ENCODE results near the gene ZIM2. TPM values are rescaled to one million over a fixed set of nuclear protein-coding genes. Genes with fewer than 3 reads are reported as not detected.

ZIM2 gene
- total RNA-seq, 1 experiment from 2014 or later: not detected

DNA sequence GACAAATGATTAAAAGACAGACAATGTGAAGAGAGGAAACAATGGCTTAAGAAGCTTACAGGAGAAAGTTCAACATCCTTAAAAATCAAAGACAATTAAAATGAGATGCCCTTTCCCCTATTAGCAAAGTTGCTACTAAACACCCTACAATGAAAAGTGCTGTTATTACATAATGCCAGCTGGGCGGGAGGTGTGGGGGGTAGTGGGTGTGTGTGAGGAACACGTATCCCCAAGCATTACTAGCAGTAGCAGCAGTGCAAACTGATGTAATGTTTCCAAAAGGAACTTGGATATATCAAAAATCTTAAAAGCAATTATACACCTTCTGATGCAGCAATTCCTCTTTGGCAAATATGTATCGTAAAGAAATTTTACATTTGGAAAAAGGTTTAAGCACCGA lies 70.9 kb downstream of the ZIM2 start:
- H3K9me3 ChIP-seq (ENCODE audit: control insufficient read depth in 1 of 2, insufficient read depth in 1 of 2, low read depth in 1 of 2, low read length in 2 of 2): peaks cover 8 to 20% of the 10 kb centered on the region in 2 experiments; a peak in 2 of 4 replicates

DNA sequence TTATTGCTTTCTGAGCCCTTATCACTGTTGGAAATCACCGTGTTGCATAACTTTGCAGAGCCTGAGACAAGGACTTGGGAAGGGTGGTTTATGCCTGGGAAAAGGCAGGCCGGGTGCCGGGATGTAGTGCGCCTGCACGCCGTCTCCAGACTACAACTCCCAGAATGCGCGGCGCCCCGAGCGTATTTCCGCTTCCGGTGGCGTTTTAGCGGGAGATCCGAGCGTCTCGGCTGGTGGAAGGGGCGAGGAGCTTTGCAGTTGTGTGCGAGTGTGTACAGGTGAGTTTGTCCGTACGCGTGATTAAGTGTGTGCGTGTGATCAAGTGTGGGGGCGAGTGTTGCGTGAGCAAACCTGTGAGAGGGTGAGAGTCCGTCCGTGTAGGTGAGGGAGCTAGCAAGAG lies 75.4 kb downstream of the ZIM2 start:
- H4K20me1 ChIP-seq (ENCODE audit: insufficient read depth): no peaks in the 10 kb centered on the region
- RAD21 ChIA-PET (ENCODE audit: low non-redundant PET in 1 of 2, low total read pairs in 2 of 2, uncharacterized antibody in 2 of 2, unreplicated experiment in 2 of 2): no interaction called here
- no peak overlapping the region for H3K4me2 ChIP-seq (ENCODE audit: low read length)
- POLR2A ChIA-PET: no interaction called here
- H3K9me3 ChIP-seq (ENCODE audit: control insufficient read depth in 1 of 2, insufficient read depth in 1 of 2, low read depth in 1 of 2, low read length in 2 of 2): peaks cover 7 to 33% of the 10 kb centered on the region in 2 experiments; a peak in 2 of 4 replicates
- no peaks in the 10 kb centered on the region for H3K36me3 ChIP-seq (ENCODE audit: control insufficient read depth in 1 of 2, insufficient read depth in 2 of 2, low read length in 2 of 2)
- CTCF ChIA-PET: no interaction called here
- no peaks in the 10 kb centered on the region for H3K9me2 ChIP-seq (ENCODE audit: insufficient read depth)
- H3K27ac ChIP-seq (ENCODE audit: low read depth, low read length): no peak overlapping the region
- no peaks in the 10 kb centered on the region for H3K4me1 ChIP-seq (ENCODE audit: control insufficient read depth in 1 of 2, insufficient read depth in 2 of 2, low read length in 2 of 2)
- no peaks in the 10 kb centered on the region for H3K79me2 ChIP-seq (ENCODE audit: insufficient read depth, low read length)
- DNase-seq (ENCODE audit: low read depth, low spot score): no peak
- H3K27me3 ChIP-seq (ENCODE audit: insufficient read depth, low read length): no peaks in the 10 kb centered on the region
- no peak overlapping the region for H2AFZ ChIP-seq (ENCODE audit: low read depth, low read length, poor library complexity, severe bottlenecking)
- H3K9ac ChIP-seq (ENCODE audit: low read length): no peak overlapping the region
- ATAC-seq: no peak
- intact Hi-C loops (cut with micrococcal nuclease): no loop called here
- H3K4me3 ChIP-seq (replicated peaks in 1 of 2; ENCODE audit: low read depth in 1 of 2, low read length in 2 of 2): no peak overlapping the region
- no TSS peak for BruUV-seq (replicated peaks)
- no peak for TF ChIP-seq ZFX (IDR thresholded peaks at IDR 0.05)
- no peak for TF ChIP-seq ELF1 (IDR thresholded peaks at IDR 0.05; ENCODE audit: borderline replicate concordance, low read depth)
- TF ChIP-seq POLR2A (IDR thresholded peaks at IDR 0.05; ENCODE audit: borderline replicate concordance, extremely low read depth, insufficient read depth, insufficient read length): no peak
- no peak for TF ChIP-seq ZNF274 (IDR thresholded peaks at IDR 0.05; ENCODE audit: low read depth, low read length)
- TF ChIP-seq, protein P1, sequence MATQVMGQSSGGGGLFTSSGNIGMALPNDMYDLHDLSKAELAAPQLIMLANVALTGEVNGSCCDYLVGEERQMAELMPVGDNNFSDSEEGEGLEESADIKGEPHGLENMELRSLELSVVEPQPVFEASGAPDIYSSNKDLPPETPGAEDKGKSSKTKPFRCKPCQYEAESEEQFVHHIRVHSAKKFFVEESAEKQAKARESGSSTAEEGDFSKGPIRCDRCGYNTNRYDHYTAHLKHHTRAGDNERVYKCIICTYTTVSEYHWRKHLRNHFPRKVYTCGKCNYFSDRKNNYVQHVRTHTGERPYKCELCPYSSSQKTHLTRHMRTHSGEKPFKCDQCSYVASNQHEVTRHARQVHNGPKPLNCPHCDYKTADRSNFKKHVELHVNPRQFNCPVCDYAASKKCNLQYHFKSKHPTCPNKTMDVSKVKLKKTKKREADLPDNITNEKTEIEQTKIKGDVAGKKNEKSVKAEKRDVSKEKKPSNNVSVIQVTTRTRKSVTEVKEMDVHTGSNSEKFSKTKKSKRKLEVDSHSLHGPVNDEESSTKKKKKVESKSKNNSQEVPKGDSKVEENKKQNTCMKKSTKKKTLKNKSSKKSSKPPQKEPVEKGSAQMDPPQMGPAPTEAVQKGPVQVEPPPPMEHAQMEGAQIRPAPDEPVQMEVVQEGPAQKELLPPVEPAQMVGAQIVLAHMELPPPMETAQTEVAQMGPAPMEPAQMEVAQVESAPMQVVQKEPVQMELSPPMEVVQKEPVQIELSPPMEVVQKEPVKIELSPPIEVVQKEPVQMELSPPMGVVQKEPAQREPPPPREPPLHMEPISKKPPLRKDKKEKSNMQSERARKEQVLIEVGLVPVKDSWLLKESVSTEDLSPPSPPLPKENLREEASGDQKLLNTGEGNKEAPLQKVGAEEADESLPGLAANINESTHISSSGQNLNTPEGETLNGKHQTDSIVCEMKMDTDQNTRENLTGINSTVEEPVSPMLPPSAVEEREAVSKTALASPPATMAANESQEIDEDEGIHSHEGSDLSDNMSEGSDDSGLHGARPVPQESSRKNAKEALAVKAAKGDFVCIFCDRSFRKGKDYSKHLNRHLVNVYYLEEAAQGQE (IDR thresholded peaks at IDR 0.05; ENCODE audit: low read depth): no peak
- TF ChIP-seq SRF (IDR thresholded peaks at IDR 0.05; ENCODE audit: low read depth): no peak
- TF ChIP-seq EZH2phosphoT487 (IDR thresholded peaks at IDR 0.05; ENCODE audit: borderline replicate concordance): no peak
- TF ChIP-seq FOSL1 (IDR thresholded peaks at IDR 0.05; ENCODE audit: low read depth): no peak
- TF ChIP-seq, protein P2, sequence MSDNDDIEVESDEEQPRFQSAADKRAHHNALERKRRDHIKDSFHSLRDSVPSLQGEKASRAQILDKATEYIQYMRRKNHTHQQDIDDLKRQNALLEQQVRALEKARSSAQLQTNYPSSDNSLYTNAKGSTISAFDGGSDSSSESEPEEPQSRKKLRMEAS (IDR thresholded peaks at IDR 0.05): no peak
- TF ChIP-seq SP1 (IDR thresholded peaks at IDR 0.05; ENCODE audit: low read depth): no peak
- no peak for TF ChIP-seq CEBPB (IDR thresholded peaks at IDR 0.05; ENCODE audit: low read depth)

More for the DNA sequence above, 70.9 kb downstream of the ZIM2 start:
- H3K4me1 ChIP-seq (ENCODE audit: control insufficient read depth in 1 of 2, insufficient read depth in 2 of 2, low read length in 2 of 2): no peaks in the 10 kb centered on the region
- intact Hi-C loops (cut with micrococcal nuclease): no loop called here
- no peaks in the 10 kb centered on the region for H3K27me3 ChIP-seq (ENCODE audit: insufficient read depth, low read length)
- ATAC-seq (no peak), DNase-seq (ENCODE audit: low read depth, low spot score) (no peak)
- CTCF ChIA-PET: no interaction called here
- no peak overlapping the region for H3K4me2 ChIP-seq (ENCODE audit: low read length)
- no peak for TF ChIP-seq CBX3 (IDR thresholded peaks at IDR 0.05; ENCODE audit: low read depth)
- no peak for TF ChIP-seq CEBPB (IDR thresholded peaks at IDR 0.05; ENCODE audit: low read depth)
- TF ChIP-seq FOSL1 (IDR thresholded peaks at IDR 0.05; ENCODE audit: low read depth): no peak
- no peak for TF ChIP-seq SP1 (IDR thresholded peaks at IDR 0.05; ENCODE audit: low read depth)
- TF ChIP-seq SIN3A (IDR thresholded peaks at IDR 0.05; ENCODE audit: low read depth): no peak
- no peak for TF ChIP-seq ZFX (IDR thresholded peaks at IDR 0.05)
- TF ChIP-seq, protein P1 (IDR thresholded peaks at IDR 0.05; ENCODE audit: low read depth): no peak
- H2AFZ ChIP-seq (ENCODE audit: low read depth, low read length, poor library complexity, severe bottlenecking): no peak overlapping the region
- no peaks in the 10 kb centered on the region for H4K20me1 ChIP-seq (ENCODE audit: insufficient read depth)
- H3K9me2 ChIP-seq (ENCODE audit: insufficient read depth): no peaks in the 10 kb centered on the region
- no peak overlapping the region for H3K27ac ChIP-seq (ENCODE audit: low read depth, low read length)
- BruUV-seq (replicated peaks): no TSS peak
- RAD21 ChIA-PET (ENCODE audit: low non-redundant PET in 1 of 2, low total read pairs in 2 of 2, uncharacterized antibody in 2 of 2, unreplicated experiment in 2 of 2): no interaction called here
- H3K9ac ChIP-seq (ENCODE audit: low read length): no peak overlapping the region
- H3K79me2 ChIP-seq (ENCODE audit: insufficient read depth, low read length): no peaks in the 10 kb centered on the region
- no peak overlapping the region for H3K4me3 ChIP-seq (replicated peaks in 1 of 2; ENCODE audit: low read depth in 1 of 2, low read length in 2 of 2)
- no peaks in the 10 kb centered on the region for H3K36me3 ChIP-seq (ENCODE audit: control insufficient read depth in 1 of 2, insufficient read depth in 2 of 2, low read length in 2 of 2)
- POLR2A ChIA-PET: no interaction called here
